ENCODE data around the gene IQGAP2. TPM values are rescaled to one million over a fixed set of nuclear protein-coding genes. Genes with fewer than 3 reads are reported as not detected.

Gene IQGAP2
- total RNA-seq, 4 donors from 2014 or later = 46.8 to 121 (median 97.0) TPM

DNA sequence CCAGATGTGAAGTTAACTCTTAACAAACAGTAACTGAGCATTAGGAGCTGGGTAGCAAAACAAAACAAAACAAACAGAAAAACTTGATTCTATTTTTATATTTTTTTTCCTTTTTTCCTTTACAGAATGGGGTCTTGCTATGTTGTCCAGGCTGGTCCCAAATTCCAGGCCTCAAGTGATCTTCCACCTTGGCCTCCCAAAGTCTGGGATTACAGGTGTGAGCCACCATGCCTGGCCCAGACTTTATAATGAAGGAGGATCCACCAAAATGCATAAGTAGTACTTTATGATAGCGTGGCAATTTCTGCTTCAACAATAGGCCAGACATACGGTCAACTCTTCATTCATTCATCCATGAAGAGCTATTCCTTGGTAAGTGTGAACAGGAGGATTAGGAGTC is 5.9 kb upstream of the IQGAP2 start:
- TF ChIP-seq POLR2AphosphoS5 (IDR thresholded peaks at IDR 0.05) = no peak
- no peak for TF ChIP-seq POLR2A (IDR thresholded peaks at IDR 0.05)
- TF ChIP-seq, protein P1, sequence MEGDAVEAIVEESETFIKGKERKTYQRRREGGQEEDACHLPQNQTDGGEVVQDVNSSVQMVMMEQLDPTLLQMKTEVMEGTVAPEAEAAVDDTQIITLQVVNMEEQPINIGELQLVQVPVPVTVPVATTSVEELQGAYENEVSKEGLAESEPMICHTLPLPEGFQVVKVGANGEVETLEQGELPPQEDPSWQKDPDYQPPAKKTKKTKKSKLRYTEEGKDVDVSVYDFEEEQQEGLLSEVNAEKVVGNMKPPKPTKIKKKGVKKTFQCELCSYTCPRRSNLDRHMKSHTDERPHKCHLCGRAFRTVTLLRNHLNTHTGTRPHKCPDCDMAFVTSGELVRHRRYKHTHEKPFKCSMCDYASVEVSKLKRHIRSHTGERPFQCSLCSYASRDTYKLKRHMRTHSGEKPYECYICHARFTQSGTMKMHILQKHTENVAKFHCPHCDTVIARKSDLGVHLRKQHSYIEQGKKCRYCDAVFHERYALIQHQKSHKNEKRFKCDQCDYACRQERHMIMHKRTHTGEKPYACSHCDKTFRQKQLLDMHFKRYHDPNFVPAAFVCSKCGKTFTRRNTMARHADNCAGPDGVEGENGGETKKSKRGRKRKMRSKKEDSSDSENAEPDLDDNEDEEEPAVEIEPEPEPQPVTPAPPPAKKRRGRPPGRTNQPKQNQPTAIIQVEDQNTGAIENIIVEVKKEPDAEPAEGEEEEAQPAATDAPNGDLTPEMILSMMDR (IDR thresholded peaks at IDR 0.05) = no peak
- TF ChIP-seq EP300 (IDR thresholded peaks at IDR 0.05; ENCODE audit: low read depth) = no peak
- Histone ChIP-seq H3K27me3 (no peaks in the 10 kb centered on the region), H3K9me3 (no peaks in the 10 kb centered on the region), H3K36me3 (no peaks in the 10 kb centered on the region), H3K4me1 (peaks cover 0 to 9% (median 2%) of the 10 kb centered on the region in 4 donors), H3K27ac (no peak overlapping the region), H3K4me3 (no peak overlapping the region)
- intact Hi-C loops (cut with DNase I; ENCODE audit: low total_unique reads) (no loop called here), in situ Hi-C loops (cut with MboI; ENCODE audit: low pct_ligation_motif_present in 1 of 4, low pct_unique_long_range_greater_than_20kb in 1 of 4, low sequenced_read_pairs in 3 of 4) (no loop called here)
- no peak for DNase-seq
- WGBS, 2 donors (ENCODE audit: low coverage in 1 of 2) = 100% methylated on average over 1 to 2 of the region's 2 CpGs

DNA sequence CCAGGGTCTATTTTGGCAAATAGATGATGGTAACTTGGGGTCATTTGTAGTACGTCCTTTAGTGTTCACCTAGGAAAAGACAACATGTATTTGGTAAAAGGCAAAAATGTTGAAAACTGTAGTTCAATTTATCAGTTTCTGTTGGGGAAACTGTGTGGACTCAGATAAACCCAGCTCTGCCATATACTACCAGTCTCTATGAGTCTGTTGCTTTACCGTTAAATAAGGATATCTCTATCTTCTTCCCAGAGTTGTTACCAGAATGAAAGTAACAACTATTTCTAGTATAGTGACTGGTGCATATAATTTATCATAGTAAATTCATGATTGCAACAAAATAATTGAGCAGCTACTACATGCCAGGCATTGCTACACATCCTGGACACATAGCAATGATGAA is 3.8 kb upstream of the IQGAP2 start:
- intact Hi-C loops (cut with DNase I; ENCODE audit: low total_unique reads) (no loop called here), in situ Hi-C loops (cut with MboI; ENCODE audit: low pct_ligation_motif_present in 1 of 4, low pct_unique_long_range_greater_than_20kb in 1 of 4, low sequenced_read_pairs in 3 of 4) (no loop called here)
- Histone ChIP-seq H3K27me3 (no peaks in the 10 kb centered on the region), H3K36me3 (no peaks in the 10 kb centered on the region), H3K4me1 (peaks cover 0 to 15% (median 5%) of the 10 kb centered on the region in 4 donors), H3K4me3 (no peak overlapping the region), H3K27ac (no peak overlapping the region), H3K9me3 (no peaks in the 10 kb centered on the region)
- no peak for DNase-seq
- TF ChIP-seq, protein P1 (IDR thresholded peaks at IDR 0.05) = no peak
- TF ChIP-seq POLR2A (IDR thresholded peaks at IDR 0.05) = no peak
- TF ChIP-seq POLR2AphosphoS5 (IDR thresholded peaks at IDR 0.05) = no peak
- TF ChIP-seq EP300 (IDR thresholded peaks at IDR 0.05; ENCODE audit: low read depth) = no peak
- WGBS, 2 donors (ENCODE audit: low coverage in 1 of 2) = 92 to 100% methylated on average over 2 of the region's 2 CpGs

DNA sequence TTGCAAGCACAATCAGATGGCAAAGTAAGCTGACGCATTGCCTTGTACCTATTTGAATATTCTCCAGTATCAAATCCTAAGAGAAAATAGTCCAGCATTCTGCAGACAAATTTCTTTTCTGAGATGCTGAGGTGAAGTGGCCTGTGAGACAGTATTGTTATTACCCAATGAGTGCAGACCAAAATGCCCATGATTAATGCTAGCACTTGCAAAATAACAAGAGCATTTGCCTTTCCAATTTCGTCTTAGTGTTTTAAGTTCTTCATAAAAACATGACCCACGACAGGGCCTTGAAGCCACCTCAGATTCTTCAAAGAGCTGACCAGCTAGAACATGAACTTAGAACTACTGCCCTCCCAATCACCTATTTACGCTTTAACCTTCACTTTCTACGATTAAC is 2.6 kb upstream of the IQGAP2 start:
- no peak for DNase-seq
- TF ChIP-seq EP300 (IDR thresholded peaks at IDR 0.05; ENCODE audit: low read depth) (no peak), POLR2AphosphoS5 (IDR thresholded peaks at IDR 0.05) (no peak), POLR2A (IDR thresholded peaks at IDR 0.05) (no peak)
- TF ChIP-seq, protein P1 (IDR thresholded peaks at IDR 0.05) = no peak
- no peak overlapping the region for H3K27ac ChIP-seq
- no peak overlapping the region for H3K4me3 ChIP-seq
- H3K36me3 ChIP-seq = no peaks in the 10 kb centered on the region
- H3K9me3 ChIP-seq = no peaks in the 10 kb centered on the region
- in situ Hi-C loops (cut with MboI; ENCODE audit: low pct_ligation_motif_present in 1 of 4, low pct_unique_long_range_greater_than_20kb in 1 of 4, low sequenced_read_pairs in 3 of 4) (loop anchor here in 3 of 4 donors (10.0 to 25.0 kb wide), 2 partner anchors 137 to 144 kb away; no protein-coding TSS in a partner anchor), intact Hi-C loops (cut with DNase I; ENCODE audit: low total_unique reads) (no loop called here)
- no peaks in the 10 kb centered on the region for H3K27me3 ChIP-seq
- peaks cover 0 to 26% (median 6%) of the 10 kb centered on the region in 4 donors for H3K4me1 ChIP-seq
- 82 to 90% methylated on average over 4 to 5 of the region's 5 CpGs for WGBS, 2 donors (ENCODE audit: low coverage in 1 of 2)

GRCh38 chr5:76401801-76402250 is 1.3 kb upstream of the IQGAP2 start:
- peak; percentile 43 for DNase-seq
- peak overlapping the region; percentile 84 to 94 (median 92) for H3K27ac ChIP-seq
- peak overlapping the region; percentile 7 to 89 (median 74) for H3K4me3 ChIP-seq
- H3K36me3 ChIP-seq = no peaks in the 10 kb centered on the region
- no peaks in the 10 kb centered on the region for H3K9me3 ChIP-seq
- no peak for TF ChIP-seq POLR2AphosphoS5 (IDR thresholded peaks at IDR 0.05)
- TF ChIP-seq EP300 (IDR thresholded peaks at IDR 0.05; ENCODE audit: low read depth) = no peak
- TF ChIP-seq POLR2A (IDR thresholded peaks at IDR 0.05) = no peak
- TF ChIP-seq, protein P1 (IDR thresholded peaks at IDR 0.05) = no peak
- intact Hi-C loops (cut with DNase I; ENCODE audit: low total_unique reads) = no loop called here
- H3K4me1 ChIP-seq = peaks cover 0 to 30% (median 8%) of the 10 kb centered on the region in 4 donors
- WGBS, 2 donors (ENCODE audit: low coverage in 1 of 2) = 12 to 20% methylated on average over 2 to 11 of the region's 11 CpGs
- H3K27me3 ChIP-seq = no peaks in the 10 kb centered on the region
- in situ Hi-C loops (cut with MboI; ENCODE audit: low pct_ligation_motif_present in 1 of 4, low pct_unique_long_range_greater_than_20kb in 1 of 4, low sequenced_read_pairs in 3 of 4) = loop anchor here in 3 of 4 donors (10.0 to 25.0 kb wide), 2 partner anchors 135 to 143 kb away; no protein-coding TSS in a partner anchor

Data from transverse colon (tissue), 4 donors.